Astrocyte (in vitro differentiated cells and primary cell): ENCODE measurements around the gene FOXJ3.

ENCODE experiments used
- EZH2 ChIP-seq: IDR thresholded peaks from 2 replicates; pipeline ENCODE4 v1.6.1; 2012; ENCODE audit warnings: mild to moderate bottlenecking, low read length, inconsistent platforms; ENCODE audit not compliant: insufficient read depth
- TF ChIP-seq, protein P1 (sequence below): IDR thresholded peaks from 2 replicates; pipeline ENCODE4 v1.5.1; 2011; ENCODE audit warnings: low read depth, mild to moderate bottlenecking, inconsistent platforms, low read length, moderate library complexity; ENCODE audit not compliant: insufficient read depth

DNA sequence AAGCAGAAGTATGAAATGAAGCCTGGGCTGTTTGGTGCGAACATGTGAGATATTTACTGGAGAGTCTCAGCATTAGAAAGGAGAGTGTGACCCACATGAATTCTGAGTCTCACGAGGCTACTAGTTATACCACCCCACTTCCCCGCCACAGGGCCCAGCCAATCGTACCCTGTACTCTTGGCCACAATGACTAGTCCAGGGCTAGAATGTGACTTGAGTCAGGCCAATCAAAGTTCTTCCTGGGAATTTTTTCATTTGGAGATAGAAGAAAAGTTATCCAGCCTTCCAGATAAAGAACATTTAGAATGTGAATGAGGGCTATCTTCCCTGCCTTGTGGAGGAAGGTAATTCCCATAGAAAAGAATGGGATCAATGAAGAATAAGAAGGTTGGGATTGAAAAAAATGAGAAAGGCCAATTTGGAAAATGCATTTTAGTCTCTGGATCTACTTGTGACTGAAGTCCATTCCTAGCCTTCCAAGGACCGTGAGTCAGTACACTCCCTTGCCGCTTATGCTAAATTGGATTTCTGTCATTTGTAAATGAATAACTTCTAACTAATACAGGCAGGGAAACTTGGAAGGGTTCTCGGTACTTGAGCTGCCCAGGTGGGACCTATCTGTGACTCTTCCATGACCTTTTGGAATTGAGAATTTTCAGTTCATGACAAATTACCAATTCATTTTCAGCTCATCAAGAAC lies 33.2 kb upstream of the FOXJ3 start:
- TF ChIP-seq, protein P1, sequence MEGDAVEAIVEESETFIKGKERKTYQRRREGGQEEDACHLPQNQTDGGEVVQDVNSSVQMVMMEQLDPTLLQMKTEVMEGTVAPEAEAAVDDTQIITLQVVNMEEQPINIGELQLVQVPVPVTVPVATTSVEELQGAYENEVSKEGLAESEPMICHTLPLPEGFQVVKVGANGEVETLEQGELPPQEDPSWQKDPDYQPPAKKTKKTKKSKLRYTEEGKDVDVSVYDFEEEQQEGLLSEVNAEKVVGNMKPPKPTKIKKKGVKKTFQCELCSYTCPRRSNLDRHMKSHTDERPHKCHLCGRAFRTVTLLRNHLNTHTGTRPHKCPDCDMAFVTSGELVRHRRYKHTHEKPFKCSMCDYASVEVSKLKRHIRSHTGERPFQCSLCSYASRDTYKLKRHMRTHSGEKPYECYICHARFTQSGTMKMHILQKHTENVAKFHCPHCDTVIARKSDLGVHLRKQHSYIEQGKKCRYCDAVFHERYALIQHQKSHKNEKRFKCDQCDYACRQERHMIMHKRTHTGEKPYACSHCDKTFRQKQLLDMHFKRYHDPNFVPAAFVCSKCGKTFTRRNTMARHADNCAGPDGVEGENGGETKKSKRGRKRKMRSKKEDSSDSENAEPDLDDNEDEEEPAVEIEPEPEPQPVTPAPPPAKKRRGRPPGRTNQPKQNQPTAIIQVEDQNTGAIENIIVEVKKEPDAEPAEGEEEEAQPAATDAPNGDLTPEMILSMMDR, result no peak
- TF ChIP-seq EZH2, result no peak
